A673 (cell line): ENCODE data around the gene MICU1. TPM values are rescaled to one million over a fixed set of nuclear protein-coding genes. Genes with fewer than 3 reads are reported as not detected.
A peak's percentile ranks its signal among the peaks of the same experiment; 100 is the strongest.

Experiments used
- BruUV-seq: library from RNA; stranded (reverse); fragments of 400-500 nt; replicated peaks from 2 replicates; lab custom pipeline; 2021; lab: Mats Ljungman, UMichigan
- CTCF ChIA-PET: fragments of 300-600 bp; sonication (Branson Sonifier 250); formaldehyde crosslinking; loops from one replicate; lab custom pipeline; 2022; ENCODE audit warnings: antibody characterized with exemption; lab: Charles Lee
- POLR2A ChIA-PET: fragments of 300-600 bp; sonication (Branson Sonifier 250); formaldehyde crosslinking; loops from one replicate; lab custom pipeline; 2022; ENCODE audit warnings: antibody characterized with exemption; ENCODE audit not compliant: low non-redundant PET; lab: Charles Lee
- DNase-seq: peaks from one replicate; pipeline ENCODE4 v3.0.0-alpha.2; 2015; ENCODE audit warnings: low spot score
- H3K27ac ChIP-seq: fragments of 200-600 bp; sonication (generic); 2 replicates; pipeline ENCODE4 v1.5.1; 2016; ENCODE audit warnings: mixed run types, low read depth, mild to moderate bottlenecking, mixed read lengths, antibody characterized with exemption, low read length; ENCODE audit not compliant: poor library complexity, severe bottlenecking
- H3K27me3 ChIP-seq: fragments of 200-600 bp; sonication (generic); replicated peaks from 2 replicates; pipeline ENCODE4 v1.6.1; 2017; ENCODE audit warnings: mixed run types, low read depth, mild to moderate bottlenecking, mixed read lengths, antibody characterized with exemption, low read length; ENCODE audit not compliant: insufficient read depth, poor library complexity
- H3K36me3 ChIP-seq: fragments of 200-600 bp; sonication (generic); 2 replicates; pipeline ENCODE4 v1.6.1; 2016; ENCODE audit warnings: mixed run types, mild to moderate bottlenecking, mixed read lengths, antibody characterized with exemption, low read length; ENCODE audit not compliant: insufficient read depth, poor library complexity, severe bottlenecking
- H3K4me1 ChIP-seq: fragments of 200-600 bp; sonication (generic); 2 replicates; pipeline ENCODE4 v1.6.1; 2017; ENCODE audit warnings: mixed run types, mild to moderate bottlenecking, mixed read lengths, antibody characterized with exemption, low read length; ENCODE audit not compliant: insufficient read depth, poor library complexity, severe bottlenecking
- H3K4me3 ChIP-seq: fragments of 200-600 bp; sonication (generic); 2 replicates; pipeline ENCODE4 v1.5.1; 2016; ENCODE audit warnings: low read depth, mixed run types, mild to moderate bottlenecking, mixed read lengths, low read length; ENCODE audit not compliant: poor library complexity, severe bottlenecking
- H3K9me3 ChIP-seq: fragments of 200-600 bp; sonication (generic); 2 replicates; pipeline ENCODE4 v1.6.1; 2016; ENCODE audit warnings: mixed run types, low read depth, mild to moderate bottlenecking, mixed read lengths, antibody characterized with exemption, low read length; ENCODE audit not compliant: poor library complexity, severe bottlenecking
- EZH2 ChIP-seq: fragments of 200-600 bp; sonication (generic); IDR thresholded peaks from 2 replicates; pipeline ENCODE4 v1.6.1; 2017; ENCODE audit warnings: borderline replicate concordance, low read depth, mild to moderate bottlenecking, mixed read lengths, antibody characterized with exemption, low read length; ENCODE audit not compliant: poor library complexity, severe bottlenecking
- intact Hi-C: fragments of 100-400 bp; cut with micrococcal nuclease; formaldehyde crosslinking; loops from one replicate; pipeline ENCODE4 v1.10.0; 2022; ENCODE audit not compliant: unreplicated experiment
- total RNA-seq: library from RNA; stranded (reverse); gene quantifications from 2 replicates; pipeline ENCODE4 v1.2.3, GENCODE V29; 2021
- TF ChIP-seq, protein P1 (sequence below): fragments of 300-800, 200-600 bp; sonication (generic); conservative IDR thresholded peaks from 2 replicates; pipeline ENCODE4 v1.5.1; 2017; ENCODE audit warnings: low read depth, mild to moderate bottlenecking, antibody characterized with exemption, low read length, moderate library complexity, mixed read lengths

The MICU1 gene
- total RNA-seq, 1 experiment from 2014 or later, result 37.7 TPM

- Histone ChIP-seq H3K27me3 (no peaks in the 10 kb centered on the region), H3K9me3 (no peaks in the 10 kb centered on the region), H3K27ac (peak overlapping the region; percentile 80), H3K4me1 (peaks cover 36% of the 10 kb centered on the region), H3K4me3 (no peak overlapping the region), H3K36me3 (peaks cover 15% of the 10 kb centered on the region)
- no TSS peak for BruUV-seq
- ChIA-PET POLR2A (interaction anchor here (0.6 to 0.7 kb wide), 2 partner anchors 19 to 147 kb away, joined by 3 to 5 read pairs; no protein-coding TSS in a partner anchor), CTCF (no interaction called here)
- DNase-seq, result no peak
- intact Hi-C loops, result loop anchor here (10.0 kb wide), 1 partner anchor 1019 kb away; the partner anchor contains the start of gene SLC29A3
- no peak for TF ChIP-seq EZH2
- TF ChIP-seq, protein P1, sequence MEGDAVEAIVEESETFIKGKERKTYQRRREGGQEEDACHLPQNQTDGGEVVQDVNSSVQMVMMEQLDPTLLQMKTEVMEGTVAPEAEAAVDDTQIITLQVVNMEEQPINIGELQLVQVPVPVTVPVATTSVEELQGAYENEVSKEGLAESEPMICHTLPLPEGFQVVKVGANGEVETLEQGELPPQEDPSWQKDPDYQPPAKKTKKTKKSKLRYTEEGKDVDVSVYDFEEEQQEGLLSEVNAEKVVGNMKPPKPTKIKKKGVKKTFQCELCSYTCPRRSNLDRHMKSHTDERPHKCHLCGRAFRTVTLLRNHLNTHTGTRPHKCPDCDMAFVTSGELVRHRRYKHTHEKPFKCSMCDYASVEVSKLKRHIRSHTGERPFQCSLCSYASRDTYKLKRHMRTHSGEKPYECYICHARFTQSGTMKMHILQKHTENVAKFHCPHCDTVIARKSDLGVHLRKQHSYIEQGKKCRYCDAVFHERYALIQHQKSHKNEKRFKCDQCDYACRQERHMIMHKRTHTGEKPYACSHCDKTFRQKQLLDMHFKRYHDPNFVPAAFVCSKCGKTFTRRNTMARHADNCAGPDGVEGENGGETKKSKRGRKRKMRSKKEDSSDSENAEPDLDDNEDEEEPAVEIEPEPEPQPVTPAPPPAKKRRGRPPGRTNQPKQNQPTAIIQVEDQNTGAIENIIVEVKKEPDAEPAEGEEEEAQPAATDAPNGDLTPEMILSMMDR, result no peak
These were observed 292.5 kb downstream of the MICU1 start for GRCh38 chr10:72333112-72334015.

DNA sequence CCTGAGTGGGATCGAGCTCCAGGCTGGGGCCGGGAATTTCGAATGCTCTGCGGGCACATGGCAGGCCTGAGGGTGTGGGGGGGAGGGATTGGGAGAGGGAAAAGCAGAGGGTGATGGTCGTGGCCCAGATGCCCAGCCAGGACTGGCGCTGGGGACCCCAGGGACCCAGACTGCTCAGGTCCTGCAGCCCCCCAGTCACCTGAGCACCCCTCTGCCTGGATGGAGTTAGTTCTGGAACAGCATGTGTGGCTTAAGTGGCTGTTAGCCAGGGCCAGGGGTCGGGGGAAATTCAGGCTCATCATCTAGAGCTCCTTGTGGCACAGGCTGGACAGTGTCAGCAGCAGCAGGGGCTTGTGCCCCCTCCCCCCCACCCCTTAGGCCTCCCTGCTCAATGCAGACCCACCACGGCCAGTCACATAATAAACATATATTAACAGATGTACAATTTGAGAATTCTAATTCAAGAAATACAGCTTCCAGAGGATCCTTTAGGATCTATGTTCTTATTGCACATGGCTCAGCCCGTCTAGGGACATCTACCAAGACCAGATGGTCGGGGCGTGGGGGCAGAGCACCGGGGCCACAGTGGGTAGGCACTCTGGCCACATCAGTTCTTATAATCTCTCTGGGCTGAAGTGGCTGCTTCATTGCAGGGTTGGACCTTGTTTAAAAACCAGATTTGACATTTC lies 293.3 kb downstream of the MICU1 start:
- TF ChIP-seq, protein P1, result no peak
- TF ChIP-seq EZH2, result no peak
- DNase-seq, result no peak
- CTCF ChIA-PET, result interaction anchor here (1.0 kb wide), 1 partner anchor 10 kb away, joined by 3 read pairs; no protein-coding TSS in a partner anchor
- Histone ChIP-seq H3K27ac (peak overlapping the region; percentile 80), H3K27me3 (no peaks in the 10 kb centered on the region), H3K4me3 (no peak overlapping the region), H3K4me1 (peaks cover 43% of the 10 kb centered on the region), H3K36me3 (peaks cover 9% of the 10 kb centered on the region), H3K9me3 (no peaks in the 10 kb centered on the region)
- intact Hi-C loops, result loop anchor here (10.0 kb wide), 1 partner anchor 1018 kb away; the partner anchor contains the start of gene SLC29A3
- POLR2A ChIA-PET, result interaction anchor here (0.7 to 1.3 kb wide), 2 partner anchors 20 to 59 kb away, joined by 3 to 5 read pairs; partner anchors contain the start of gene DDIT4
- TSS peak; percentile 21 for BruUV-seq
